Erythroblast (primary cell): Measurements from ENCODE around the gene SLC16A3.

Source experiments
- GATA1 ChIP-seq: IDR thresholded peaks from 2 replicates; pipeline ENCODE4 v1.6.1; 2011; ENCODE audit warnings: low read depth, mild to moderate bottlenecking, control low read depth, low read length, moderate library complexity
- POLR2A ChIP-seq: IDR thresholded peaks from 2 replicates; pipeline ENCODE4 v1.6.1; 2011; ENCODE audit warnings: mild to moderate bottlenecking, low read length

DNA sequence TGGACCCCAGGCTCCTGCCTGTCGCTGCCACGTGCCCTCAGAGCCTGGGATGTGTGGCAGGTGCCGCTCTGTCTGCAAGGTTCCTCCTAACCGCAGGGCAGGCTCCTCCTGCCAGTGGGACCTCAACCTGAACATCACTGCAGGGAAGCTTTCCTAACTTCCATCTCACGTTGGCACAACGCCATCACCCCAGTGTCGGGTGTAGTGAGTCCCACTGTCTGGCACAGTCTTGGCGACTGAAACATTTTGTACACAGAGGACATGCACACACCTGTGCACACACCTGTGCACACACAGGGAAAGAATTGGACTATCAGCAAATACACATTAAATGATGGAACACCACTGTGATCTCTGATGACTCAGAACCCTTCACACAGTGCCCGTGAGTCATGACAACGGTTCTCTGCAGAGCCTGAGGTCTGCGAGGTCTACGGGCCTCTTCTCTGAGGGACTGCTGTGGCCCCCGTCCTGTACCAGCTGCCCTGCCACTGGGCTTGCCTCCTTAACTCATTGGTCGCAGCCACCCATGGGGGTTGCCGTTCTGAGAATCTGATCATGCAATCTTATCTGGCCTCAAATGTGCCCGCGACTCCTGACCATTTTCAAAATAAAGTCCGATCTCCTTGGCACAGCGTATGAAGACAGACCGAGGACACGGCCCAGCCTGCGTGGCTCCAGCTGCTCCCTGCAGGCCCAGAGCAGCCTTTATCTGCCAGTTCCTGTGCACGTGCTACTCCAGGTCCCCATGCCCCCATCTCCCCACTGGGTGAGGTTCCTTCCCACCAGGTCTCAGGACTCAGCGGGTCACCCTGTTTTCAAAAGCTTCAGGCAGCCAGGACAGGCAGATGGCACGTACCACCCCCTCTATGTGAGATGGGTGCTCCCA lies 23.8 kb upstream of the SLC16A3 start:
- TF ChIP-seq POLR2A, result no peak
- TF ChIP-seq GATA1, result no peak
